GM12878 (cell line): ENCODE data around the gene MAN2C1. TPM values are rescaled to one million over a fixed set of nuclear protein-coding genes. Genes with fewer than 3 reads are reported as not detected.

Experiments used
- ATAC-seq: fragments of 200-7000 bp; cut with Tn5 transposase; 3 replicates; pipeline ENCODE4 v1.9.1; 2020; ENCODE audit warnings: mild to moderate bottlenecking, moderate library complexity
- BruUV-seq: library from RNA; stranded (reverse); fragments of 400-500 nt; replicated peaks from 2 replicates; lab custom pipeline; 2021; lab: Mats Ljungman, UMichigan
- CTCF ChIA-PET: fragments of 300-600 bp; sonication (Branson Sonifier 250); formaldehyde crosslinking; extraction: SDS; loops from one replicate; lab custom pipeline; 2021; ENCODE audit warnings: inconsistent platforms; lab: Yijun Ruan, JAX
- POLR2A ChIA-PET: fragments of 350-600 bp; formaldehyde crosslinking; extraction: SDS; loops from one replicate; lab custom pipeline; 2021; ENCODE audit warnings: inconsistent platforms; lab: Charles Lee
- RAD21 ChIA-PET: fragments of 300-600 bp; sonication (Branson Sonifier 250); formaldehyde crosslinking; loops from one replicate; lab custom pipeline; 2023; ENCODE audit warnings: antibody characterized with exemption; ENCODE audit not compliant: unreplicated experiment; lab: Charles Lee
- SMC1A ChIA-PET: fragments of 300-600 bp; sonication (Branson Sonifier 250); formaldehyde crosslinking; loops from one replicate; lab custom pipeline; 2023; ENCODE audit not compliant: unreplicated experiment, uncharacterized antibody; lab: Charles Lee
- DNase-seq: peaks from one replicate; pipeline ENCODE4 v3.0.0-alpha.2; 2011; ENCODE audit warnings: low read depth, low spot score
- FAIRE-seq: peaks from 3 replicates; lab custom pipeline; 2011; peaks lifted over from hg19 to GRCh38; lab: Jason Lieb, UNC
- H2AFZ ChIP-seq: 2 replicates; pipeline ENCODE4 v1.6.0; 2011; ENCODE audit warnings: low read depth, low read length, control low read depth; ENCODE audit not compliant: control insufficient read depth
- H3K27ac ChIP-seq: 2 replicates; pipeline ENCODE4 v1.5.1; 2011; ENCODE audit warnings: control low read depth; ENCODE audit not compliant: control insufficient read depth, insufficient read depth
- H3K27me3 ChIP-seq, 2 experiments: replicated peaks in 1 of 2; 2 replicates each; pipeline versions ENCODE4 v1.6.0 to v1.6.1; 2011; ENCODE audit warnings: low read length in 1 of 2; ENCODE audit not compliant: control insufficient read depth in 2 of 2, insufficient read depth in 2 of 2
- H3K36me3 ChIP-seq, 2 experiments: 2 replicates each; pipeline ENCODE4 v1.5.1; 2011; ENCODE audit warnings: low read length in 1 of 2; ENCODE audit not compliant: control insufficient read depth in 2 of 2, insufficient read depth in 2 of 2
- H3K4me1 ChIP-seq: 2 replicates; pipeline ENCODE4 v1.6.1; 2011; ENCODE audit warnings: mild to moderate bottlenecking, low read length, moderate library complexity, mixed read lengths; ENCODE audit not compliant: control insufficient read depth, insufficient read depth
- H3K4me2 ChIP-seq: 2 replicates; pipeline ENCODE4 v1.6.0; 2011; ENCODE audit warnings: control low read depth; ENCODE audit not compliant: control insufficient read depth, insufficient read depth
- H3K4me3 ChIP-seq: fragments of 200-600 bp; sonication (generic); 2 replicates; pipeline ENCODE4 v1.5.1; 2016
- H3K79me2 ChIP-seq: 2 replicates; pipeline ENCODE4 v1.6.0; 2011; ENCODE audit warnings: low read length; ENCODE audit not compliant: control insufficient read depth, insufficient read depth
- H3K9ac ChIP-seq: 2 replicates; pipeline ENCODE4 v1.8.0; 2011; ENCODE audit warnings: low read length, control low read depth, mixed read lengths; ENCODE audit not compliant: control insufficient read depth, insufficient read depth
- H3K9me3 ChIP-seq: replicated peaks from 3 replicates; pipeline ENCODE4 v1.5.1; 2011; ENCODE audit warnings: mild to moderate bottlenecking, low read length; ENCODE audit not compliant: control insufficient read depth, insufficient read depth
- H4K20me1 ChIP-seq: 2 replicates; pipeline ENCODE4 v1.6.0; 2011; ENCODE audit not compliant: control insufficient read depth, insufficient read depth
- EGR1 ChIP-seq, 2 experiments: IDR thresholded peaks; 1 replicate in 1 of 2; 2 replicates in 1 of 2; pipeline ENCODE4 v1.6.1; 2011 to 2012; ENCODE audit warnings: low read depth in 2 of 2, low read length in 2 of 2, borderline replicate concordance in 1 of 2, mild to moderate bottlenecking in 1 of 2, moderate library complexity in 1 of 2
- GATAD2B ChIP-seq: fragments of 450-650 bp; conservative IDR thresholded peaks from 2 replicates; pipeline ENCODE4 v1.6.1; 2017; ENCODE audit warnings: low read depth, mild to moderate bottlenecking, moderate library complexity
- HDGF ChIP-seq: fragments of 450-650 bp; IDR thresholded peaks from 2 replicates; pipeline ENCODE4 v1.6.1; 2016; ENCODE audit warnings: antibody characterized with exemption
- IKZF2 ChIP-seq, 2 experiments: fragments of 450-650 bp; IDR thresholded peaks; 2 replicates each; pipeline ENCODE4 v1.6.1; 2017; ENCODE audit warnings: mild to moderate bottlenecking in 2 of 2, moderate library complexity in 2 of 2
- SPI1 ChIP-seq: IDR thresholded peaks from 2 replicates; pipeline ENCODE4 v1.6.1; 2011; ENCODE audit warnings: low read depth, mild to moderate bottlenecking, low read length, moderate library complexity, borderline replicate concordance; ENCODE audit not compliant: insufficient read depth
- TBL1XR1 ChIP-seq: IDR thresholded peaks from 2 replicates; pipeline ENCODE4 v1.6.1; 2012; ENCODE audit warnings: low read depth, low read length, improper control_type of control experiment
- ZNF24 ChIP-seq: fragments of 450-650 bp; IDR thresholded peaks from 2 replicates; pipeline ENCODE4 v1.6.1; 2017; ENCODE audit warnings: antibody characterized with exemption, mild to moderate bottlenecking
- ZSCAN29 ChIP-seq: fragments of 450-650 bp; IDR thresholded peaks from 2 replicates; pipeline ENCODE4 v1.6.1; 2017; ENCODE audit warnings: mild to moderate bottlenecking, moderate library complexity
- WGBS: methylation state at CpG from one replicate; pipeline ENCODE4 v1.1.6; 2016; ENCODE audit warnings: low lambda C conversion rate; ENCODE audit not compliant: insufficient replicate concordance, insufficient coverage; ENCODE audit errors: missing lambda C conversion rate; 5-methylcytosine and 5-hydroxymethylcytosine counted together
- in situ Hi-C: fragments of 300-500 bp; cut with MboI; formaldehyde crosslinking; loops from 9 replicates; pipeline ENCODE4 v1.14.3; 2018; ENCODE audit warnings: mixed read lengths
- intact Hi-C: fragments of 100-400 bp; cut with micrococcal nuclease; formaldehyde crosslinking; loops from one replicate; pipeline ENCODE4 v1.14.2; 2022; ENCODE audit not compliant: unreplicated experiment
- polyA plus RNA-seq, 11 experiments: library from polyadenylated mRNA; depleted of rRNA in 4 of 11; unstranded in 6 of 11; stranded (reverse) in 5 of 11; fragments of >200 nt; fragmentation: Nextera tagmentation in 4 of 11; fragmentation: Illumina TruSeq in 1 of 11; extraction: Ambion mirVana in 4 of 11; extraction: Trizol in 1 of 11; gene quantifications; 1 replicate in 1 of 11; 2 replicates in 10 of 11; pipeline versions ENCODE4 v1.2.1 to v1.2.3, GENCODE V29; 2011 to 2016; ENCODE audit warnings: inconsistent platforms in 2 of 11, missing spikeins in 2 of 11, low read depth in 1 of 11
- total RNA-seq, 4 experiments: library from RNA; depleted of rRNA in 3 of 4; stranded (reverse); fragments of >200 nt in 3 of 4; fragmentation: Illumina TruSeq in 1 of 4; extraction: Trizol in 1 of 4; gene quantifications; 2 replicates each; pipeline versions ENCODE4 v1.2.1 to v1.2.3, GENCODE V29; 2013 to 2021
- TF ChIP-seq, protein P1 (sequence below): fragments of 150-350 bp; IDR thresholded peaks from 2 replicates; pipeline ENCODE4 v1.6.1; 2016; ENCODE audit warnings: low read depth, low read length
- TF ChIP-seq, protein P2 (sequence below): IDR thresholded peaks from 2 replicates; pipeline ENCODE4 v1.6.1; 2012; ENCODE audit warnings: low read length, inconsistent platforms
- TF ChIP-seq, protein P3 (sequence below): fragments of 450-650 bp; IDR thresholded peaks from 2 replicates; pipeline ENCODE4 v1.6.1; 2017; ENCODE audit warnings: mild to moderate bottlenecking, moderate library complexity

MAN2C1 gene
- total and polyA plus RNA-seq, 10 of the 15 experiments (the other 5 are each of a cell fraction or from before 2014, with no cell fraction given): 1.4 to 111 (median 42.2) TPM

DNA sequence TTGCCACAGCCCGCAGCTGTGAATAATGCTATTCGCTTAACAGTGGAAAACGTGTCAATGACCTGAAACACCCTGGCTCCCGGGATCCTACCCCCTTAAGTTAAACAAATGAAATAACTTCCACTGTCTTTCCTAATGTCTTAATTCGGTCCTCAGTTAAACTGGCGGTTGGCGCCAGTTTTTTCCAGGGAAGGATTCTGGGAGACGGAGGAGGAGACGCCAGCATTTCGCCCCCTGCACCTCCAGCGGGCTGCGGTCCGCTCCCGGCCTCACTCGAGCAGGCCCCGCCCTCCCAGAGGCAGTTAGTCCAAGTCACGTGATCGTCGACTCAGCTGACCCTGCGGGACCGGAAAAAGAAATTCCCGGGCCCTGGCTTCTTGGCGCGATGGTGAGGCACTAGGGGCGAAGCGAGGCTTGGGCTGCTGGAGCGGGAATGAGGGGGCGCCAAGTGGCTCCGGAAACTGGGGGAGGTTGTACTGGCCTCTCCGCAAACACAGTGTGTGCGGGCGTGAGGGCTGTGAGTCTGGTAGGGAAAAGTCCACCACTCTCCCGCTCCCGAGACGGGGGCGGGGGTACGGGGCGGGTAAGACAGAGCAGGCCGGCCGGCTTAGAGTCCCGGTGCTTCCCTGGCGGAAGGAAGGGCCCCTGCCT, 32.6 kb downstream of the MAN2C1 start, which contains the start of gene COMMD4 (continued):
- TF ChIP-seq, protein P1, sequence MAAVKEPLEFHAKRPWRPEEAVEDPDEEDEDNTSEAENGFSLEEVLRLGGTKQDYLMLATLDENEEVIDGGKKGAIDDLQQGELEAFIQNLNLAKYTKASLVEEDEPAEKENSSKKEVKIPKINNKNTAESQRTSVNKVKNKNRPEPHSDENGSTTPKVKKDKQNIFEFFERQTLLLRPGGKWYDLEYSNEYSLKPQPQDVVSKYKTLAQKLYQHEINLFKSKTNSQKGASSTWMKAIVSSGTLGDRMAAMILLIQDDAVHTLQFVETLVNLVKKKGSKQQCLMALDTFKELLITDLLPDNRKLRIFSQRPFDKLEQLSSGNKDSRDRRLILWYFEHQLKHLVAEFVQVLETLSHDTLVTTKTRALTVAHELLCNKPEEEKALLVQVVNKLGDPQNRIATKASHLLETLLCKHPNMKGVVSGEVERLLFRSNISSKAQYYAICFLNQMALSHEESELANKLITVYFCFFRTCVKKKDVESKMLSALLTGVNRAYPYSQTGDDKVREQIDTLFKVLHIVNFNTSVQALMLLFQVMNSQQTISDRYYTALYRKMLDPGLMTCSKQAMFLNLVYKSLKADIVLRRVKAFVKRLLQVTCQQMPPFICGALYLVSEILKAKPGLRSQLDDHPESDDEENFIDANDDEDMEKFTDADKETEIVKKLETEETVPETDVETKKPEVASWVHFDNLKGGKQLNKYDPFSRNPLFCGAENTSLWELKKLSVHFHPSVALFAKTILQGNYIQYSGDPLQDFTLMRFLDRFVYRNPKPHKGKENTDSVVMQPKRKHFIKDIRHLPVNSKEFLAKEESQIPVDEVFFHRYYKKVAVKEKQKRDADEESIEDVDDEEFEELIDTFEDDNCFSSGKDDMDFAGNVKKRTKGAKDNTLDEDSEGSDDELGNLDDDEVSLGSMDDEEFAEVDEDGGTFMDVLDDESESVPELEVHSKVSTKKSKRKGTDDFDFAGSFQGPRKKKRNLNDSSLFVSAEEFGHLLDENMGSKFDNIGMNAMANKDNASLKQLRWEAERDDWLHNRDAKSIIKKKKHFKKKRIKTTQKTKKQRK: no peak
- TF ChIP-seq, protein P2, sequence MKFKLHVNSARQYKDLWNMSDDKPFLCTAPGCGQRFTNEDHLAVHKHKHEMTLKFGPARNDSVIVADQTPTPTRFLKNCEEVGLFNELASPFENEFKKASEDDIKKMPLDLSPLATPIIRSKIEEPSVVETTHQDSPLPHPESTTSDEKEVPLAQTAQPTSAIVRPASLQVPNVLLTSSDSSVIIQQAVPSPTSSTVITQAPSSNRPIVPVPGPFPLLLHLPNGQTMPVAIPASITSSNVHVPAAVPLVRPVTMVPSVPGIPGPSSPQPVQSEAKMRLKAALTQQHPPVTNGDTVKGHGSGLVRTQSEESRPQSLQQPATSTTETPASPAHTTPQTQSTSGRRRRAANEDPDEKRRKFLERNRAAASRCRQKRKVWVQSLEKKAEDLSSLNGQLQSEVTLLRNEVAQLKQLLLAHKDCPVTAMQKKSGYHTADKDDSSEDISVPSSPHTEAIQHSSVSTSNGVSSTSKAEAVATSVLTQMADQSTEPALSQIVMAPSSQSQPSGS: no peak
- TF ChIP-seq ZSCAN29 (no peak), EGR1 (IDR thresholded peaks at IDR 0.05; ENCODE audit: borderline replicate concordance in 1 of 2, low read depth in 2 of 2, low read length in 2 of 2) (peak in 1 of 2 experiments; percentile 41; a peak in 2 of 3 replicates)

DNA sequence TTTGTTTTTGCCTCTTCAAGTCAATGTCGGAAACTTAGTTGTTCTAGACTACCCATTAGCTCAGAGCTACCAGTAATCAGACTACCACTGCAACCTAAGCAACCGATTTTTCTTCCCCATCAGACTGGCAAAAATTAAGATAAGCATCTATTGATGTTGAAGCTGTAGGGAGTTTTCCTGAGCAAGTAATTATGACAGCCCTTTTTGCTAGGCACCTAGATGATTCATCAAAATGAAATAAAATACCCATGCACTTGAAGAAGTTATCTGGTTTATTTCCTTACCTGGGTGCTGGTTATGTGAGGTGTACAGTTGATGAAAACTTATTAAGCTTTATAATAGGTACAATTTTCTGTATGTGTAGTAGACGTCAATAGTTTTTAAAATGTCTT, 33.1 kb downstream of the MAN2C1 start:
- BruUV-seq: no TSS peak
- ATAC-seq (no peak), FAIRE-seq (no peak), DNase-seq (no peak)
- ChIA-PET CTCF (interaction anchor here (1.3 to 2.5 kb wide), 2 partner anchors 32 to 351 kb away, joined by 3 to 15 read pairs; partner anchors contain the start of gene MAN2C1), SMC1A (interaction anchor here (1.3 to 1.7 kb wide), 3 partner anchors 14 to 312 kb away, joined by 3 to 6 read pairs (median 3); partner anchors contain the start of genes MAN2C1 and PPCDC), RAD21 (interaction anchor here (0.9 to 1.4 kb wide), 2 partner anchors 33 to 292 kb away, joined by 3 to 8 read pairs; partner anchors contain the start of gene MAN2C1), POLR2A (interaction anchor here (1.0 to 1.6 kb wide), 2 partner anchors 33 to 305 kb away, joined by 3 to 7 read pairs; partner anchors contain the start of genes IMP3 and MAN2C1)
- Histone ChIP-seq H3K36me3 (peaks cover 0 to 5% of the 10 kb centered on the region in 2 experiments; a peak in 1 of 4 replicates), H3K27me3 (no peaks in the 10 kb centered on the region), H3K4me1 (no peaks in the 10 kb centered on the region; the same call in 1 of the 2 replicates), H3K4me2 (peak overlapping the region; percentile 94), H3K9ac (no peak overlapping the region), H4K20me1 (no peaks in the 10 kb centered on the region), H3K9me3 (no peaks in the 10 kb centered on the region), H3K4me3 (peak overlapping the region; percentile 96), H2AFZ (peak overlapping the region; percentile 92), H3K27ac (no peak overlapping the region), H3K79me2 (peaks cover 10% of the 10 kb centered on the region)
- intact Hi-C loops (no loop called here), in situ Hi-C loops (no loop called here)
- 45% methylated on average over 3 of the region's 3 CpGs for WGBS
- TF ChIP-seq ZNF24 (no peak), IKZF2 (IDR thresholded peaks at IDR 0.05) (no peak), TBL1XR1 (no peak), HDGF (no peak), SPI1 (no peak), GATAD2B (no peak), EGR1 (IDR thresholded peaks at IDR 0.05; ENCODE audit: borderline replicate concordance in 1 of 2, low read depth in 2 of 2, low read length in 2 of 2) (no peak)
- TF ChIP-seq, protein P3, sequence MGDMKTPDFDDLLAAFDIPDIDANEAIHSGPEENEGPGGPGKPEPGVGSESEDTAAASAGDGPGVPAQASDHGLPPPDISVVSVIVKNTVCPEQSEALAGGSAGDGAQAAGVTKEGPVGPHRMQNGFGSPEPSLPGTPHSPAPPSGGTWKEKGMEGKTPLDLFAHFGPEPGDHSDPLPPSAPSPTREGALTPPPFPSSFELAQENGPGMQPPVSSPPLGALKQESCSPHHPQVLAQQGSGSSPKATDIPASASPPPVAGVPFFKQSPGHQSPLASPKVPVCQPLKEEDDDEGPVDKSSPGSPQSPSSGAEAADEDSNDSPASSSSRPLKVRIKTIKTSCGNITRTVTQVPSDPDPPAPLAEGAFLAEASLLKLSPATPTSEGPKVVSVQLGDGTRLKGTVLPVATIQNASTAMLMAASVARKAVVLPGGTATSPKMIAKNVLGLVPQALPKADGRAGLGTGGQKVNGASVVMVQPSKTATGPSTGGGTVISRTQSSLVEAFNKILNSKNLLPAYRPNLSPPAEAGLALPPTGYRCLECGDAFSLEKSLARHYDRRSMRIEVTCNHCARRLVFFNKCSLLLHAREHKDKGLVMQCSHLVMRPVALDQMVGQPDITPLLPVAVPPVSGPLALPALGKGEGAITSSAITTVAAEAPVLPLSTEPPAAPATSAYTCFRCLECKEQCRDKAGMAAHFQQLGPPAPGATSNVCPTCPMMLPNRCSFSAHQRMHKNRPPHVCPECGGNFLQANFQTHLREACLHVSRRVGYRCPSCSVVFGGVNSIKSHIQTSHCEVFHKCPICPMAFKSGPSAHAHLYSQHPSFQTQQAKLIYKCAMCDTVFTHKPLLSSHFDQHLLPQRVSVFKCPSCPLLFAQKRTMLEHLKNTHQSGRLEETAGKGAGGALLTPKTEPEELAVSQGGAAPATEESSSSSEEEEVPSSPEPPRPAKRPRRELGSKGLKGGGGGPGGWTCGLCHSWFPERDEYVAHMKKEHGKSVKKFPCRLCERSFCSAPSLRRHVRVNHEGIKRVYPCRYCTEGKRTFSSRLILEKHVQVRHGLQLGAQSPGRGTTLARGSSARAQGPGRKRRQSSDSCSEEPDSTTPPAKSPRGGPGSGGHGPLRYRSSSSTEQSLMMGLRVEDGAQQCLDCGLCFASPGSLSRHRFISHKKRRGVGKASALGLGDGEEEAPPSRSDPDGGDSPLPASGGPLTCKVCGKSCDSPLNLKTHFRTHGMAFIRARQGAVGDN: no peak
